Testis (tissue), 3 donors: ENCODE results near the gene ALDH4A1. TPM values are rescaled to one million over a fixed set of nuclear protein-coding genes. Genes with fewer than 3 reads are reported as not detected.

ENCODE experiments used
- DNase-seq: peaks from one replicate; pipeline ENCODE4 v3.0.0-alpha.2; 2019
- H3K27ac ChIP-seq, 2 donors: fragments of 200-600 bp; sonication (generic); one replicate each; pipeline ENCODE4 v1.5.1; 2019
- H3K27me3 ChIP-seq: fragments of 200-600 bp; sonication (generic); one replicate; pipeline ENCODE4 v1.5.1; 2019
- H3K36me3 ChIP-seq: fragments of 200-600 bp; sonication (generic); one replicate; pipeline ENCODE4 v1.5.1; 2017; ENCODE audit warnings: low read depth; ENCODE audit errors: missing control alignments
- H3K4me1 ChIP-seq: fragments of 200-600 bp; sonication (generic); one replicate; pipeline ENCODE4 v1.5.1; 2019
- H3K4me3 ChIP-seq, 2 donors: fragments of 200-600 bp; sonication (generic); one replicate each; pipeline ENCODE4 v1.5.1; 2017 to 2019
- H3K9me3 ChIP-seq: fragments of 200-600 bp; sonication (generic); one replicate; pipeline ENCODE4 v1.5.1; 2017
- POLR2A ChIP-seq: fragments of 450-650 bp; IDR thresholded peaks from one replicate; pipeline ENCODE4 v1.6.1; 2017; ENCODE audit warnings: antibody characterized with exemption, mild to moderate bottlenecking, moderate library complexity
- WGBS, 2 donors: methylation state at CpG; one replicate each; pipeline ENCODE4 v1.1.5; 2018; 5-methylcytosine and 5-hydroxymethylcytosine counted together
- intact Hi-C: fragments of 100-400 bp; cut with DNase I; formaldehyde crosslinking; loops from one replicate; pipeline ENCODE4 v1.15.1; 2023; ENCODE audit warnings: low total_unique reads
- polyA plus RNA-seq: library from polyadenylated mRNA; stranded (reverse); fragments of 350-450 nt; fragmentation: Illumina TruSeq; extraction: RNeasy Lipid Tissue Mini Kit (QIAGEN cat#74804); gene quantifications from one replicate; pipeline ENCODE4 v1.2.3, GENCODE V29; 2014; ENCODE audit warnings: low read depth, low replicate concordance; ENCODE audit not compliant: insufficient read depth
- total RNA-seq, 2 donors: library from RNA; depleted of rRNA; stranded (reverse); fragments of >200 nt; gene quantifications; one replicate each; pipeline ENCODE4 v1.2.3, GENCODE V29; 2016
- TF ChIP-seq, protein P1 (sequence below), 3 experiments: fragments of 450-650 bp in 2 of 3; fragments of 200-600 bp in 1 of 3; sonication (generic) in 1 of 3; IDR thresholded peaks; one replicate each; pipeline ENCODE4 v1.5.1; 2016 to 2019; ENCODE audit warnings: antibody characterized with exemption in 3 of 3, mild to moderate bottlenecking in 2 of 3, moderate library complexity in 1 of 3

ALDH4A1 gene
- total and polyA plus RNA-seq, 3 donors from 2014 or later = 8.2 to 10.6 (median 9.6) TPM

DNA sequence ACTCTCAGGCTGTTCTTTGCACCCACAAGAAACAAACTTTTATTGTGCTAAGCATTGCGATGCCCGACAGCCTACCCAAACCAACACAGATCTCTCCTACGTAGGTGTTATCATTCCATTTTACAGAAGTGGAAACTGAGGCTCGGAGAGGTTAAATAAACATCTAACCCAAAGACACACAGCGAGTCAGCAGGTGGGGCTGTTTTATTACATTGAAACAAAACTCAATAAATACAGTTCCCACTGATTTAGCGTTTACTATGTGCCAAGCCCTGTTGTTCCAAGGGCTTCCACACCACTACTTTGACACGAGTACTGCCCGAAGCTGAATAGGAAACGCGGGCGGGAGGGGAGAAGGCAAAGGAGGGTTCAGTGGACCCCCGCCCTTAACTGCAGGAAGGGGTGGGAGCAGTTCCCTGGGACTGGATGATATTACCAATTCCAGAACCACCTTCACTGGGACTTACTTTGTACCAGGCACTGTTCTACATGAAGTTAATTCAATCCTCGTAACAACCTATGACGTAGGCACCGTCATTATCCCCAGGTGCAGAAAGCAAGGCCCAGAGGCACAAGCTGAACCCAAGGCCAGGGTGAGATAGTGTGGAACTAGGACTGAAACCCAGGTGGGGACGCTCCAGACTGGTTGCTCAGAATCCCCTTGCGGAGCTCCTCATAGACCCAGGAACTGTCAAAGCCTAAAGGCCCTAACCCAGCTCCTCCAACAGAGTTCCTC is 19.3 kb upstream of the ALDH4A1 start:
- TF ChIP-seq, protein P1, sequence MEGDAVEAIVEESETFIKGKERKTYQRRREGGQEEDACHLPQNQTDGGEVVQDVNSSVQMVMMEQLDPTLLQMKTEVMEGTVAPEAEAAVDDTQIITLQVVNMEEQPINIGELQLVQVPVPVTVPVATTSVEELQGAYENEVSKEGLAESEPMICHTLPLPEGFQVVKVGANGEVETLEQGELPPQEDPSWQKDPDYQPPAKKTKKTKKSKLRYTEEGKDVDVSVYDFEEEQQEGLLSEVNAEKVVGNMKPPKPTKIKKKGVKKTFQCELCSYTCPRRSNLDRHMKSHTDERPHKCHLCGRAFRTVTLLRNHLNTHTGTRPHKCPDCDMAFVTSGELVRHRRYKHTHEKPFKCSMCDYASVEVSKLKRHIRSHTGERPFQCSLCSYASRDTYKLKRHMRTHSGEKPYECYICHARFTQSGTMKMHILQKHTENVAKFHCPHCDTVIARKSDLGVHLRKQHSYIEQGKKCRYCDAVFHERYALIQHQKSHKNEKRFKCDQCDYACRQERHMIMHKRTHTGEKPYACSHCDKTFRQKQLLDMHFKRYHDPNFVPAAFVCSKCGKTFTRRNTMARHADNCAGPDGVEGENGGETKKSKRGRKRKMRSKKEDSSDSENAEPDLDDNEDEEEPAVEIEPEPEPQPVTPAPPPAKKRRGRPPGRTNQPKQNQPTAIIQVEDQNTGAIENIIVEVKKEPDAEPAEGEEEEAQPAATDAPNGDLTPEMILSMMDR (IDR thresholded peaks at IDR 0.05) = no peak
- 68 to 71% methylated on average over 17 of the region's 17 CpGs for WGBS, 2 donors
- H3K27me3 ChIP-seq = no peaks in the 10 kb centered on the region
- no peak overlapping the region for H3K4me3 ChIP-seq
- no peaks in the 10 kb centered on the region for H3K9me3 ChIP-seq
- peaks cover 19% of the 10 kb centered on the region for H3K4me1 ChIP-seq
- H3K36me3 ChIP-seq = no peaks in the 10 kb centered on the region
- intact Hi-C loops = no loop called here
- no peak for DNase-seq
- H3K27ac ChIP-seq = peak overlapping the region; percentile 66 to 74

DNA sequence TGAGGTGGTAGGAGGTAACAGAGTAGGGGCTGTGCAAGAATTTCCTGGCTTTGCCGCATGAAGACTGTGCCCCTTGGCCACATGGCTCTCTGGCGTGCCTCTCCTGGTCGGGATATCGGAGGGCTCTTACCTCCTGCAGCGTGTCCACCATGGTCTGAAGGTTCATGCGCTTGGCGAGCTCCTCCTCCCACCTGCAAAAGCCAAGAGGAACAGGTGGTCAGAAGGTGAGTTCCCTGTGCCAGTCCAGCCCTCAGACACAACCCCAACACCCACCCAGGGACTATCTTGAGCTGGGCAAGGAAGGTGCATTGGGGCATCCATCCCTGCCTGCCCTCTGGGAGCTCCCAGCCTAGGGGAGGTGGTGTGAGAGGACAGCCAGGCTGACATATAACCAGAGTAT is 18.6 kb upstream of the ALDH4A1 start:
- Histone ChIP-seq H3K4me1 (peaks cover 19% of the 10 kb centered on the region), H3K9me3 (no peaks in the 10 kb centered on the region), H3K27ac (no peak overlapping the region), H3K36me3 (no peaks in the 10 kb centered on the region), H3K27me3 (no peaks in the 10 kb centered on the region), H3K4me3 (no peak overlapping the region)
- no peak for DNase-seq
- 92 to 97% methylated on average over 2 to 7 of the region's 7 CpGs for WGBS, 2 donors
- intact Hi-C loops = no loop called here
- TF ChIP-seq, protein P1 (IDR thresholded peaks at IDR 0.05) = no peak
- no peak for TF ChIP-seq POLR2A

DNA sequence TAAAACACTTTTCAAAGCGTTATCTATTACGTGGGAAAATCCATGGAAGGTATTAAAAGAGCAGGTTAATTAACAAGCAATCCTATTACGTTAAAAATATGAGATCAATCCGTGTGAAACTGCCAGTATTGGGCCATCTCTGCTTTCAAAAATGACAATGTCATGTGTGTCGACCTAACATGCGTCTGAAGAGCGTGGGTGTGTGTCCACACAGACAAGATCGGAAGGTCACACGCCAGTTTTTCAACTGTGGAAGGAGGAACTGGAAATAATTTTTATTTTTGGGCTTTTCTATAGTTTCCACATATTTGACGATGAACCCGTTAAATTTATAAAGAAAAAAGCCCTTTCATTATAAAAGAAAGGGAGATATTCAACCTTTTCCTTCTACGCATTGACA is 17.6 kb upstream of the ALDH4A1 start:
- Histone ChIP-seq H3K4me1 (peaks cover 19% of the 10 kb centered on the region), H3K36me3 (no peaks in the 10 kb centered on the region), H3K27ac (no peak overlapping the region), H3K27me3 (no peaks in the 10 kb centered on the region), H3K9me3 (no peaks in the 10 kb centered on the region), H3K4me3 (no peak overlapping the region)
- 84 to 94% methylated on average over 12 of the region's 12 CpGs for WGBS, 2 donors
- DNase-seq = no peak
- TF ChIP-seq, protein P1 (IDR thresholded peaks at IDR 0.05) = no peak
- TF ChIP-seq POLR2A = no peak
- intact Hi-C loops = no loop called here

DNA sequence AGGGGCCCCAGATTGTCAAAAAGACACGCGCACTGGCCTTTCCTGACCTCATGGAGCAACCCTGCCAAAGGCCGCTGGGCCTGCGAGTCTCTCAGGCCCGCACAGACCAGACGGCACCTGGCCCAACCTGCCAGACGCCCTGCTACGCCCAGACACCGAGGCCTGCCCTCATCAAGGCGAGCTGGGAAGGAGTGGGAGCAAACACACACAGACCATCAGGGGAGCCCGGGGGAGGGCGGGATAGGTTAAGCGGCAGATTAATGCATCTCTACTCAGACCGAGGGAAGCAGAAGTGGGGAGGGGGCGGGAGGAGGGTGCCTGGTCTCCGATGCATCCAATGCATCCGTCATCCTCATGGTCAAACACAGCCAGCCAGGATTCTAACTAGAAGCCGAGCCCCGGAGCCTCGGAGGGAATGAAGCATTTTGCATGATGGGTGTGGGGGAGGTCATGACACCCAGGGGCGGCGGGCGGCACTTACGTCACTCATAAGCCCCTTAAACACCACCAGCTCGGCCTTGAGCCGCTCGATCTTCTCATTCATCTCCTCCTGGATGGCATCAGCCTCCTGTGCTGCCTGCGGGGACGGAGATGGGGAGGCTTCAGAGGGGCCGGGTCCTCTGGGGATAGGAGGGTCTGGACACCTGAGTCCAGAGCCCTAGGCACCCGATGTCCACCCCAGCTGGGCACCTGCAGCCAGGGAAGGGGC is 17.0 kb upstream of the ALDH4A1 start:
- H3K36me3 ChIP-seq = no peaks in the 10 kb centered on the region
- WGBS, 2 donors = 88% methylated on average over 24 to 27 of the region's 31 CpGs
- TF ChIP-seq POLR2A = no peak
- no peak for DNase-seq
- intact Hi-C loops = no loop called here
- H3K27me3 ChIP-seq = no peaks in the 10 kb centered on the region
- peaks cover 19% of the 10 kb centered on the region for H3K4me1 ChIP-seq
- no peak overlapping the region for H3K4me3 ChIP-seq
- no peak overlapping the region for H3K27ac ChIP-seq
- no peaks in the 10 kb centered on the region for H3K9me3 ChIP-seq

DNA sequence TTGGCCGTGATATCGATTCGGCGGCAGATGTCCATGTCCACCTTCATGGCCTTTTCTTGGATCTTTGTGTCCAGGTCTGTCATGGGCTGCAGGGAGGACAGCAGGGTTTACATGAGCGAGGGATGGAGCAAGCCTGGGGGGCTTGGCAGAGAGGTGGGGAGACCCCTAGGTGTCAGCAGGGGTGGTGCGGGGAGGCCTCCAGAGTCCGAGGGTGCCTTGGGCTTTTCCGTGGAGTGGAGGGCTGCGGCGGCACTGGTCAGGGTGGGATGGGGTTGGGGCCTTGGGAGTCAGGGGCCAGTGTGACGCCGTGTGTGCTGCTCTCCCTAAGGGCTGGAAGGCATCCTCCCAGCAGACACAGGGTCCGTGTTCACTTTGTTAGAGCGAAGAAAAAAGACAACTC is 16.1 kb upstream of the ALDH4A1 start:
- H3K27ac ChIP-seq = no peak overlapping the region
- intact Hi-C loops = no loop called here
- WGBS, 2 donors = 85 to 92% methylated on average over 5 to 14 of the region's 14 CpGs

More for the DNA sequence above, 16.1 kb upstream of the ALDH4A1 start:
- peaks cover 21% of the 10 kb centered on the region for H3K4me1 ChIP-seq
- TF ChIP-seq, protein P1 (IDR thresholded peaks at IDR 0.05) = no peak
- no peak for TF ChIP-seq POLR2A
- H3K27me3 ChIP-seq = no peaks in the 10 kb centered on the region
- DNase-seq = no peak
- H3K9me3 ChIP-seq = no peaks in the 10 kb centered on the region
- H3K36me3 ChIP-seq = no peaks in the 10 kb centered on the region
- no peak overlapping the region for H3K4me3 ChIP-seq
